ENCODE results near the gene SNX20.

DNA sequence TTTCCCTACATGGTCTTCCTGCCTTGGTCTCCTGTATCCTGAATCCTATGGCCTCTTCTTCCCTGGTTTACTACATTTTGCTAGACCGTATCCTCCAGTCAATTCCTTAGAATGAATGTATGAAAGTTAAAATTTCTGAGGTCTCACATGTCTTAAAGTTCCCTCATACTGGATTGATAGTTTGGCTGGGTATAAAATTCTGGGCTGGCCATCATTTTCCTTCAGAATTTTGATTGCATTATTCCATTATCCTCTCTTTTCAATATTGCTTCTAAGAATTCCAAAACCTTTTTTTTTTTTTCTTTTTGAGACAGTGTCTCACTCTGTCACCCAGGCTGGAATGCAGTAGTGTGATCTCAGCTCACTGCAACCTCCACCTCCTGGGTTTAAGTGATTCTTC, 23.1 kb upstream of the SNX20 start:
- TF ChIP-seq POLR2AphosphoS5 (IDR thresholded peaks at IDR 0.05; ENCODE audit: low read depth, low read length) (no peak), TAF1 (IDR thresholded peaks at IDR 0.05; ENCODE audit: borderline replicate concordance, insufficient read depth, low read length) (no peak), SIN3A (IDR thresholded peaks at IDR 0.05; ENCODE audit: borderline replicate concordance, insufficient read depth, low read length) (no peak), FOXP2 (optimal IDR thresholded peaks at IDR 0.05; ENCODE audit: borderline replicate concordance, extremely low read depth, extremely low read length, insufficient read depth) (no peak)
- TF ChIP-seq, protein P1, sequence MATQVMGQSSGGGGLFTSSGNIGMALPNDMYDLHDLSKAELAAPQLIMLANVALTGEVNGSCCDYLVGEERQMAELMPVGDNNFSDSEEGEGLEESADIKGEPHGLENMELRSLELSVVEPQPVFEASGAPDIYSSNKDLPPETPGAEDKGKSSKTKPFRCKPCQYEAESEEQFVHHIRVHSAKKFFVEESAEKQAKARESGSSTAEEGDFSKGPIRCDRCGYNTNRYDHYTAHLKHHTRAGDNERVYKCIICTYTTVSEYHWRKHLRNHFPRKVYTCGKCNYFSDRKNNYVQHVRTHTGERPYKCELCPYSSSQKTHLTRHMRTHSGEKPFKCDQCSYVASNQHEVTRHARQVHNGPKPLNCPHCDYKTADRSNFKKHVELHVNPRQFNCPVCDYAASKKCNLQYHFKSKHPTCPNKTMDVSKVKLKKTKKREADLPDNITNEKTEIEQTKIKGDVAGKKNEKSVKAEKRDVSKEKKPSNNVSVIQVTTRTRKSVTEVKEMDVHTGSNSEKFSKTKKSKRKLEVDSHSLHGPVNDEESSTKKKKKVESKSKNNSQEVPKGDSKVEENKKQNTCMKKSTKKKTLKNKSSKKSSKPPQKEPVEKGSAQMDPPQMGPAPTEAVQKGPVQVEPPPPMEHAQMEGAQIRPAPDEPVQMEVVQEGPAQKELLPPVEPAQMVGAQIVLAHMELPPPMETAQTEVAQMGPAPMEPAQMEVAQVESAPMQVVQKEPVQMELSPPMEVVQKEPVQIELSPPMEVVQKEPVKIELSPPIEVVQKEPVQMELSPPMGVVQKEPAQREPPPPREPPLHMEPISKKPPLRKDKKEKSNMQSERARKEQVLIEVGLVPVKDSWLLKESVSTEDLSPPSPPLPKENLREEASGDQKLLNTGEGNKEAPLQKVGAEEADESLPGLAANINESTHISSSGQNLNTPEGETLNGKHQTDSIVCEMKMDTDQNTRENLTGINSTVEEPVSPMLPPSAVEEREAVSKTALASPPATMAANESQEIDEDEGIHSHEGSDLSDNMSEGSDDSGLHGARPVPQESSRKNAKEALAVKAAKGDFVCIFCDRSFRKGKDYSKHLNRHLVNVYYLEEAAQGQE (IDR thresholded peaks at IDR 0.05; ENCODE audit: insufficient read depth in 1 of 2, low read depth in 2 of 2, low read length in 2 of 2), result no peak

Measured in PFSK-1 (cell line).